Panc1 (cell line): ENCODE data around the gene FAM83F. TPM values are rescaled to one million over a fixed set of nuclear protein-coding genes. Genes with fewer than 3 reads are reported as not detected.

ENCODE experiments used
- ATAC-seq: fragments of 200-7000 bp; cut with Tn5 transposase; 2 replicates; pipeline ENCODE4 v1.9.1; 2020; ENCODE audit warnings: mild to moderate bottlenecking, moderate library complexity
- BruUV-seq: library from RNA; stranded (reverse); fragments of 400-500 nt; replicated peaks from 2 replicates; lab custom pipeline; 2021; lab: Mats Ljungman, UMichigan
- CTCF ChIA-PET: fragments of 300-600 bp; sonication (Branson Sonifier 250); formaldehyde crosslinking; loops from one replicate; lab custom pipeline; 2022; ENCODE audit warnings: antibody characterized with exemption; lab: Charles Lee
- POLR2A ChIA-PET: fragments of 300-600 bp; sonication (Branson Sonifier 250); formaldehyde crosslinking; loops from one replicate; lab custom pipeline; 2022; ENCODE audit warnings: antibody characterized with exemption; lab: Charles Lee
- DNase-seq: peaks from one replicate; pipeline ENCODE4 v3.0.0-alpha.2; 2010; ENCODE audit warnings: low read depth, low spot score
- H3K27ac ChIP-seq: 2 replicates; pipeline ENCODE4 v1.5.1; 2011; ENCODE audit warnings: mild to moderate bottlenecking, low read length, inconsistent platforms
- H3K27me3 ChIP-seq: fragments of 200-500 bp; sonication (Bioruptor generic); 2 replicates; pipeline ENCODE4 v1.6.0; 2014; ENCODE audit warnings: low read length, inconsistent platforms; ENCODE audit not compliant: control insufficient read depth, insufficient read depth
- H3K36me3 ChIP-seq: fragments of 200-500 bp; sonication (Bioruptor generic); 2 replicates; pipeline ENCODE4 v1.5.1; 2014; ENCODE audit warnings: inconsistent platforms, mild to moderate bottlenecking, low read length, moderate library complexity; ENCODE audit not compliant: control insufficient read depth, insufficient read depth
- H3K4me1 ChIP-seq: 2 replicates; pipeline ENCODE4 v1.5.1; 2011; ENCODE audit warnings: inconsistent platforms, mild to moderate bottlenecking, low read length, moderate library complexity; ENCODE audit not compliant: control insufficient read depth, insufficient read depth
- H3K4me3 ChIP-seq, 2 experiments: 2 replicates each; pipeline ENCODE4 v1.5.1; 2011 to 2012; ENCODE audit warnings: low read depth in 2 of 2, low read length in 2 of 2, mild to moderate bottlenecking in 2 of 2, inconsistent platforms in 1 of 2, moderate library complexity in 1 of 2
- H3K9me3 ChIP-seq: fragments of 200-500 bp; sonication (Bioruptor generic); 2 replicates; pipeline ENCODE4 v1.5.1; 2014; ENCODE audit warnings: low read depth, mild to moderate bottlenecking, inconsistent platforms, low read length, moderate library complexity; ENCODE audit not compliant: control insufficient read depth, insufficient read depth
- CTCF ChIP-seq: fragments of 450-650 bp; IDR thresholded peaks from 2 replicates; pipeline ENCODE4 v1.5.1; 2017; ENCODE audit warnings: mild to moderate bottlenecking
- POLR2AphosphoS5 ChIP-seq: IDR thresholded peaks from 2 replicates; pipeline ENCODE4 v1.6.1; 2012; ENCODE audit warnings: mild to moderate bottlenecking, low read depth, low read length, moderate library complexity
- REST ChIP-seq, 2 experiments: IDR thresholded peaks; 2 replicates each; pipeline ENCODE4 v1.6.1; 2011 to 2012; ENCODE audit warnings: low read depth in 2 of 2, control low read depth in 1 of 2, low read length in 1 of 2, mild to moderate bottlenecking in 1 of 2, moderate library complexity in 1 of 2; ENCODE audit not compliant: insufficient read depth in 1 of 2
- SIN3A ChIP-seq: IDR thresholded peaks from 2 replicates; pipeline ENCODE4 v1.6.1; 2012; ENCODE audit warnings: low read depth, mild to moderate bottlenecking, low read length, moderate library complexity, borderline replicate concordance; ENCODE audit not compliant: insufficient read depth
- TCF7L2 ChIP-seq: IDR thresholded peaks from 2 replicates; pipeline ENCODE4 v1.6.1; 2011; ENCODE audit warnings: mild to moderate bottlenecking, low read depth, low read length, inconsistent platforms
- in situ Hi-C: cut with HindIII; loops from 2 replicates; pipeline ENCODE4 v1.10.0; 2016; ENCODE audit warnings: low sequenced_read_pairs, low pct_unique_long_range_greater_than_20kb
- intact Hi-C: fragments of 100-400 bp; cut with micrococcal nuclease; formaldehyde crosslinking; loops from one replicate; pipeline ENCODE4 v1.10.0; 2022; ENCODE audit not compliant: unreplicated experiment
- total RNA-seq: library from RNA; stranded (reverse); gene quantifications from one replicate; pipeline ENCODE4 v1.2.1, GENCODE V29; 2021; ENCODE audit not compliant: unreplicated experiment

Gene FAM83F
- total RNA-seq, 1 experiment from 2014 or later: 0.05 TPM

GRCh38 chr22:39946503-39947219, 48.1 kb upstream of the FAM83F start:
- CTCF ChIA-PET: no interaction called here
- intact Hi-C loops: no loop called here
- no peaks in the 10 kb centered on the region for H3K27me3 ChIP-seq

More at GRCh38 chr22:39946503-39947219, 48.1 kb upstream of the FAM83F start:
- Histone ChIP-seq H3K4me3 (no peak overlapping the region), H3K36me3 (no peaks in the 10 kb centered on the region), H3K9me3 (no peaks in the 10 kb centered on the region), H3K4me1 (no peaks in the 10 kb centered on the region), H3K27ac (no peak overlapping the region)
- no peak for TF ChIP-seq REST (IDR thresholded peaks at IDR 0.05; ENCODE audit: insufficient read depth in 1 of 2, low read depth in 2 of 2, low read length in 1 of 2)
- no peak for TF ChIP-seq TCF7L2
- no peak for TF ChIP-seq SIN3A
- no peak for TF ChIP-seq CTCF
- TF ChIP-seq POLR2AphosphoS5: no peak
- POLR2A ChIA-PET: no interaction called here
- ATAC-seq: no peak
- in situ Hi-C loops: no loop called here
- BruUV-seq: no TSS peak
- no peak for DNase-seq
